Uterus (tissue), 4 donors: ENCODE data around the gene ORMDL3. TPM values are rescaled to one million over a fixed set of nuclear protein-coding genes. Genes with fewer than 3 reads are reported as not detected.
"Not testable (repeated sequence)": the region's sequence is repeated elsewhere in the genome, so short reads cannot be mapped to it uniquely, and the experiment has no call there.

ENCODE experiments used
- DNase-seq, 2 donors: peaks; one replicate each; pipeline ENCODE4 v3.0.0-alpha.2; 2019 to 2020
- H3K27ac ChIP-seq, 2 donors: fragments of 200-600 bp; sonication (generic); 1 replicate in 1 of 2; 2 replicates in 1 of 2; pipeline ENCODE4 v1.5.1; 2016 to 2018
- H3K27me3 ChIP-seq, 2 donors: fragments of 200-600 bp; sonication (generic); one replicate each; pipeline ENCODE4 v1.5.1; 2018 to 2019; ENCODE audit warnings: control low read depth in 1 of 2
- H3K36me3 ChIP-seq, 2 donors: fragments of 200-600 bp; sonication (generic); one replicate each; pipeline ENCODE4 v1.5.1; 2019; ENCODE audit warnings: control low read depth in 1 of 2
- H3K4me1 ChIP-seq, 2 donors: fragments of 200-600 bp; sonication (generic); one replicate each; pipeline ENCODE4 v1.5.1; 2018 to 2019; ENCODE audit warnings: control low read depth in 1 of 2
- H3K4me3 ChIP-seq, 2 donors: fragments of 200-600 bp; sonication (generic); 1 replicate in 1 of 2; 2 replicates in 1 of 2; pipeline ENCODE4 v1.5.1; 2018 to 2019; ENCODE audit warnings: mild to moderate bottlenecking in 1 of 2
- H3K9me3 ChIP-seq, 2 donors: fragments of 200-600 bp; sonication (generic); one replicate each; pipeline ENCODE4 v1.5.1; 2019; ENCODE audit warnings: control low read depth in 1 of 2
- POLR2A ChIP-seq, 2 donors: fragments of 450-650 bp; IDR thresholded peaks; one replicate each; pipeline ENCODE4 v1.6.1; 2016; ENCODE audit warnings: antibody characterized with exemption in 2 of 2, mild to moderate bottlenecking in 1 of 2, moderate library complexity in 1 of 2
- intact Hi-C: fragments of 100-400 bp; cut with DNase I; formaldehyde crosslinking; loops from one replicate; pipeline ENCODE4 v1.15.1; 2023; ENCODE audit warnings: low total_unique reads
- total RNA-seq, 4 donors: library from RNA; depleted of rRNA in 3 of 4; stranded (reverse); fragments of >200 nt in 3 of 4; gene quantifications; one replicate each; pipeline versions ENCODE4 v1.1.0 to v1.2.4, GENCODE V29; 2014 to 2023
- TF ChIP-seq, protein P1 (sequence below), 4 experiments: fragments of 200-600 bp in 2 of 4; fragments of 450-650 bp in 2 of 4; sonication (generic) in 2 of 4; IDR thresholded peaks; one replicate each; pipeline ENCODE4 v1.5.1; 2016 to 2019; ENCODE audit warnings: antibody characterized with exemption in 4 of 4, mild to moderate bottlenecking in 2 of 4, moderate library complexity in 1 of 4
- donor health status: DM: yes; HTN: yes; CAD: no.

The ORMDL3 gene
- total RNA-seq, 4 donors from 2014 or later, result 15.9 to 71.5 (median 42.9) TPM

GRCh38 chr17:39898088-39898487 lies 29.3 kb downstream of the ORMDL3 start:
- no peak for TF ChIP-seq POLR2A (IDR thresholded peaks at IDR 0.05)
- TF ChIP-seq, protein P1, sequence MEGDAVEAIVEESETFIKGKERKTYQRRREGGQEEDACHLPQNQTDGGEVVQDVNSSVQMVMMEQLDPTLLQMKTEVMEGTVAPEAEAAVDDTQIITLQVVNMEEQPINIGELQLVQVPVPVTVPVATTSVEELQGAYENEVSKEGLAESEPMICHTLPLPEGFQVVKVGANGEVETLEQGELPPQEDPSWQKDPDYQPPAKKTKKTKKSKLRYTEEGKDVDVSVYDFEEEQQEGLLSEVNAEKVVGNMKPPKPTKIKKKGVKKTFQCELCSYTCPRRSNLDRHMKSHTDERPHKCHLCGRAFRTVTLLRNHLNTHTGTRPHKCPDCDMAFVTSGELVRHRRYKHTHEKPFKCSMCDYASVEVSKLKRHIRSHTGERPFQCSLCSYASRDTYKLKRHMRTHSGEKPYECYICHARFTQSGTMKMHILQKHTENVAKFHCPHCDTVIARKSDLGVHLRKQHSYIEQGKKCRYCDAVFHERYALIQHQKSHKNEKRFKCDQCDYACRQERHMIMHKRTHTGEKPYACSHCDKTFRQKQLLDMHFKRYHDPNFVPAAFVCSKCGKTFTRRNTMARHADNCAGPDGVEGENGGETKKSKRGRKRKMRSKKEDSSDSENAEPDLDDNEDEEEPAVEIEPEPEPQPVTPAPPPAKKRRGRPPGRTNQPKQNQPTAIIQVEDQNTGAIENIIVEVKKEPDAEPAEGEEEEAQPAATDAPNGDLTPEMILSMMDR (IDR thresholded peaks at IDR 0.05), result no peak
- no peak for DNase-seq
- no peaks in the 10 kb centered on the region for H3K27me3 ChIP-seq
- no peak overlapping the region for H3K4me3 ChIP-seq
- H3K9me3 ChIP-seq, result no peaks in the 10 kb centered on the region
- intact Hi-C loops, result no loop called here
- H3K27ac ChIP-seq, result no peak overlapping the region
- no peaks in the 10 kb centered on the region for H3K4me1 ChIP-seq
- no peaks in the 10 kb centered on the region for H3K36me3 ChIP-seq

- Histone ChIP-seq H3K36me3 (no peaks in the 10 kb centered on the region), H3K4me1 (no peaks in the 10 kb centered on the region), H3K9me3 (no peaks in the 10 kb centered on the region), H3K4me3 (no peak overlapping the region), H3K27me3 (peaks cover 0 to 6% of the 10 kb centered on the region in 2 donors), H3K27ac (no peak overlapping the region)
- DNase-seq, result no peak
- intact Hi-C loops, result no loop called here
- no peak for TF ChIP-seq POLR2A (IDR thresholded peaks at IDR 0.05)
- TF ChIP-seq, protein P1 (IDR thresholded peaks at IDR 0.05), result no peak
Measured at GRCh38 chr17:39894681-39895376, 32.6 kb downstream of the ORMDL3 start.

- intact Hi-C loops, result no loop called here
- Histone ChIP-seq H3K27me3 (peaks cover 0 to 7% of the 10 kb centered on the region in 2 donors), H3K4me3 (no peak overlapping the region)
Measured at GRCh38 chr17:39889200-39889599, 38.2 kb downstream of the ORMDL3 start.

DNA sequence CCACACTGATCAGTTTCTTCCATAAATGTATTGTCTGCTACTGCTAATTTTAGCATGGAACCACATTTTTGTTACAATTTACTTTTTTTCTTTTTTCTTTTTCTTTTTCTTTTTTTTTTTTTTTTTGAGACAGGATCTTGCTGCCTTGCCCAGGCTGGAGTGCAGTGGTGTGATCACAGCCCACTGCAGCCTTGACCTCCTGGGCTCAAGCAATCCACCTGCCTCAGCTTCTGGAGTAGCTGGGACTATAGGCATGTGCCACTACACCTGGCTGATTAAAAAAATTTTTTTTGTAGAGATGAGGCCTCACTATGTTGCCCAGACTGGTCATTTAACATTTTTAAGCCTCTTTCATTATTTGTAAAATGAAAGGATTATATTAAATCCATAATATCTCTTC lies 40.3 kb downstream of the ORMDL3 start:
- DNase-seq, result no peak
- TF ChIP-seq POLR2A (IDR thresholded peaks at IDR 0.05), result no peak
- TF ChIP-seq, protein P1 (IDR thresholded peaks at IDR 0.05), result no peak
- Histone ChIP-seq H3K4me1 (no peaks in the 10 kb centered on the region), H3K27me3 (peaks cover 0 to 7% of the 10 kb centered on the region in 2 donors), H3K4me3 (no peak overlapping the region), H3K27ac (no peak overlapping the region), H3K36me3 (no peaks in the 10 kb centered on the region), H3K9me3 (no peaks in the 10 kb centered on the region)
- intact Hi-C loops, result no loop called here

More at GRCh38 chr17:39889200-39889599, 38.2 kb downstream of the ORMDL3 start:
- no peaks in the 10 kb centered on the region for H3K4me1 ChIP-seq
- H3K27ac ChIP-seq, result no peak overlapping the region
- TF ChIP-seq POLR2A (IDR thresholded peaks at IDR 0.05), result no peak
- TF ChIP-seq, protein P1 (IDR thresholded peaks at IDR 0.05), result no peak
- no peak for DNase-seq
- H3K36me3 ChIP-seq, result no peaks in the 10 kb centered on the region
- H3K9me3 ChIP-seq, result no peaks in the 10 kb centered on the region

DNA sequence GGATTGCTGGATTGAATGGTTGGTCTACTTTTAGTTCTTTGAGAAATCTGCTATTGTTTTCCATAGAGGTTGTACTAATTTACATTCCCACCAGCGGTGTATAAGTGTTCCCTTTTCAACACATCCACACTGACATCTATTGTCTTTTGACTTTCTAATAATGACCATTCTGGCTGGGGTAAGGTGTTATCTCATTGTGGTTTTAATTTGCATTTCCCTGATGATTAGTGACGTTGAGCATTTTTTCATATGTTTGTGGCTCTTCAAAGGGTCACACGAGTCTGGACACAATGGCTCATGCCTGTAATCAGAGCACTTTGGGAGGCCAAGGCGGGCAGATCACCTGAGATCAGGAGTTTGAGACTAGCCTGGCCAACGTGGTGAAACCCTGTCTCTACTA lies 41.3 kb downstream of the ORMDL3 start:
- intact Hi-C loops, result not testable (repeated sequence)

More for the DNA sequence above, 41.3 kb downstream of the ORMDL3 start:
- H3K27ac ChIP-seq, H3K36me3 ChIP-seq, H3K9me3 ChIP-seq, DNase-seq, H3K27me3 ChIP-seq, H3K4me1 ChIP-seq, H3K4me3 ChIP-seq: not testable (repeated sequence)
